Activated CD4-positive, alpha-beta memory T cell treated with anti-CD3 and anti-CD28 coated beads, Interleukin-2, amount 10 ng/mL, durations not matched to agents 7 days and 5 days (primary cell): ENCODE measurements around the gene CASP2. TPM values are rescaled to one million over a fixed set of nuclear protein-coding genes. Genes with fewer than 3 reads are reported as not detected.

Experiments
- CTCF ChIA-PET: fragments of 350-600 bp; sonication (Branson Sonifier 250); formaldehyde crosslinking; loops from one replicate; lab custom pipeline; 2021; ENCODE audit warnings: antibody characterized with exemption, inconsistent platforms; lab: Charles Lee
- POLR2A ChIA-PET: fragments of 350-600 bp; sonication (Branson Sonifier 250); formaldehyde crosslinking; loops from one replicate; lab custom pipeline; 2021; ENCODE audit warnings: antibody characterized with exemption; lab: Charles Lee
- DNase-seq: peaks from one replicate; pipeline ENCODE4 v3.0.0-alpha.2; 2020
- H3K27ac Mint-ChIP-seq: one replicate; pipeline ENCODE4 v1.8.0; 2021; ENCODE audit warnings: mild to moderate bottlenecking, mixed read lengths
- H3K27me3 Mint-ChIP-seq: one replicate; pipeline ENCODE4 v1.8.0; 2021; ENCODE audit warnings: mixed read lengths
- H3K36me3 Mint-ChIP-seq: one replicate; pipeline ENCODE4 v1.8.0; 2021; ENCODE audit warnings: low read depth, mixed read lengths
- H3K4me1 Mint-ChIP-seq: one replicate; pipeline ENCODE4 v1.8.0; 2021; ENCODE audit warnings: mixed read lengths
- H3K4me3 Mint-ChIP-seq: one replicate; pipeline ENCODE4 v1.8.0; 2021; ENCODE audit warnings: mild to moderate bottlenecking, mixed read lengths
- H3K9me3 Mint-ChIP-seq: one replicate; pipeline ENCODE4 v1.8.0; 2021; ENCODE audit warnings: mixed read lengths
- total RNA-seq, 2 experiments: library from RNA; stranded (reverse); gene quantifications; one replicate each; pipeline ENCODE4 v1.2.3, GENCODE V29; 2021

The CASP2 gene
- total RNA-seq, 2 experiments from 2014 or later: 117 to 122 TPM

- Mint-ChIP-seq H3K4me3 (no peak overlapping the region), H3K27me3 (peaks cover 37% of the 10 kb centered on the region), H3K4me1 (peaks cover 9% of the 10 kb centered on the region), H3K36me3 (no peaks in the 10 kb centered on the region), H3K27ac (no peak overlapping the region), H3K9me3 (no peaks in the 10 kb centered on the region)
- CTCF ChIA-PET: interaction anchor here (1.2 kb wide), 1 partner anchor 74 kb away, joined by 4 read pairs; no protein-coding TSS in a partner anchor
- POLR2A ChIA-PET: no interaction called here
- DNase-seq: no peak
Observed at GRCh38 chr7:143341842-143342241, 53.7 kb downstream of the CASP2 start.

GRCh38 chr7:143343596-143343995, 55.4 kb downstream of the CASP2 start:
- H3K4me3 Mint-ChIP-seq: no peak overlapping the region
- H3K4me1 Mint-ChIP-seq: peaks cover 11% of the 10 kb centered on the region
- ChIA-PET CTCF (interaction anchor here (1.3 kb wide), 1 partner anchor 103 kb away, joined by 5 read pairs; no protein-coding TSS in a partner anchor), POLR2A (no interaction called here)
- no peaks in the 10 kb centered on the region for H3K9me3 Mint-ChIP-seq
- H3K36me3 Mint-ChIP-seq: no peaks in the 10 kb centered on the region
- no peak overlapping the region for H3K27ac Mint-ChIP-seq
- no peak for DNase-seq
- peaks cover 35% of the 10 kb centered on the region for H3K27me3 Mint-ChIP-seq

- ChIA-PET POLR2A (interaction anchor here (0.6 to 1.6 kb wide), 3 partner anchors 17 to 35 kb away, joined by 3 to 6 read pairs (median 3); no protein-coding TSS in a partner anchor), CTCF (interaction anchor here (0.6 to 2.2 kb wide), 30 partner anchors 10 to 1867 kb away, joined by 3 to 26 read pairs (median 5); partner anchors contain the start of genes EPHA1, FAM131B and GSTK1)
- no peak overlapping the region for H3K27ac Mint-ChIP-seq
- H3K4me1 Mint-ChIP-seq: peaks cover 11% of the 10 kb centered on the region
- H3K9me3 Mint-ChIP-seq: no peaks in the 10 kb centered on the region
- peaks cover 33% of the 10 kb centered on the region for H3K27me3 Mint-ChIP-seq
- no peaks in the 10 kb centered on the region for H3K36me3 Mint-ChIP-seq
- peak overlapping the region; percentile 59 for H3K4me3 Mint-ChIP-seq
- DNase-seq: peak; percentile 75
Observed at GRCh38 chr7:143345428-143345900, 57.3 kb downstream of the CASP2 start.

GRCh38 chr7:143346018-143346417, 57.9 kb downstream of the CASP2 start:
- Mint-ChIP-seq H3K36me3 (no peaks in the 10 kb centered on the region), H3K9me3 (no peaks in the 10 kb centered on the region), H3K4me3 (peak overlapping the region; percentile 59), H3K27me3 (peaks cover 33% of the 10 kb centered on the region), H3K27ac (no peak overlapping the region), H3K4me1 (peaks cover 11% of the 10 kb centered on the region)
- DNase-seq: no peak
- ChIA-PET CTCF (interaction anchor here (0.6 to 2.2 kb wide), 20 partner anchors 11 to 127 kb away, joined by 3 to 26 read pairs (median 5); partner anchors contain the start of genes EPHA1 and GSTK1), POLR2A (interaction anchor here (0.6 to 1.6 kb wide), 3 partner anchors 18 to 34 kb away, joined by 3 to 6 read pairs (median 3); no protein-coding TSS in a partner anchor)

- H3K27me3 Mint-ChIP-seq: peaks cover 32% of the 10 kb centered on the region
- ChIA-PET POLR2A (no interaction called here), CTCF (interaction anchor here (0.9 to 1.8 kb wide), 3 partner anchors 32 to 133 kb away, joined by 3 to 10 read pairs (median 6); no protein-coding TSS in a partner anchor)
- no peak for DNase-seq
- H3K27ac Mint-ChIP-seq: no peak overlapping the region
- no peak overlapping the region for H3K4me3 Mint-ChIP-seq
- no peaks in the 10 kb centered on the region for H3K36me3 Mint-ChIP-seq
- peaks cover 11% of the 10 kb centered on the region for H3K4me1 Mint-ChIP-seq
- no peaks in the 10 kb centered on the region for H3K9me3 Mint-ChIP-seq
Observed at GRCh38 chr7:143347950-143348349, 59.8 kb downstream of the CASP2 start.

GRCh38 chr7:143351060-143351459, 62.9 kb downstream of the CASP2 start:
- POLR2A ChIA-PET: no interaction called here

GRCh38 chr7:143351574-143351973, 63.4 kb downstream of the CASP2 start:
- ChIA-PET CTCF (no interaction called here), POLR2A (no interaction called here)
- DNase-seq: no peak
- Mint-ChIP-seq H3K4me3 (no peak overlapping the region), H3K4me1 (peaks cover 2% of the 10 kb centered on the region), H3K27me3 (peaks cover 21% of the 10 kb centered on the region), H3K9me3 (no peaks in the 10 kb centered on the region), H3K27ac (no peak overlapping the region), H3K36me3 (no peaks in the 10 kb centered on the region)

More at GRCh38 chr7:143351060-143351459, 62.9 kb downstream of the CASP2 start:
- Mint-ChIP-seq H3K9me3 (no peaks in the 10 kb centered on the region), H3K36me3 (no peaks in the 10 kb centered on the region), H3K4me1 (peaks cover 2% of the 10 kb centered on the region), H3K27ac (no peak overlapping the region), H3K27me3 (peaks cover 24% of the 10 kb centered on the region), H3K4me3 (no peak overlapping the region)
- CTCF ChIA-PET: no interaction called here
- no peak for DNase-seq

- CTCF ChIA-PET: no interaction called here
- H3K4me3 Mint-ChIP-seq: no peak overlapping the region
- peaks cover 14% of the 10 kb centered on the region for H3K27me3 Mint-ChIP-seq
- H3K27ac Mint-ChIP-seq: no peak overlapping the region
- H3K36me3 Mint-ChIP-seq: no peaks in the 10 kb centered on the region
- H3K4me1 Mint-ChIP-seq: no peaks in the 10 kb centered on the region
- no peaks in the 10 kb centered on the region for H3K9me3 Mint-ChIP-seq
- no peak for DNase-seq
- POLR2A ChIA-PET: no interaction called here
Observed at GRCh38 chr7:143352531-143353002, 64.4 kb downstream of the CASP2 start.

GRCh38 chr7:143354376-143354775, 66.2 kb downstream of the CASP2 start:
- DNase-seq: no peak
- ChIA-PET POLR2A (no interaction called here), CTCF (no interaction called here)
- Mint-ChIP-seq H3K4me3 (no peak overlapping the region), H3K4me1 (no peaks in the 10 kb centered on the region), H3K9me3 (no peaks in the 10 kb centered on the region), H3K36me3 (no peaks in the 10 kb centered on the region), H3K27ac (no peak overlapping the region), H3K27me3 (peaks cover 11% of the 10 kb centered on the region)

- POLR2A ChIA-PET: no interaction called here
- Mint-ChIP-seq H3K27ac (no peak overlapping the region), H3K4me1 (no peaks in the 10 kb centered on the region), H3K9me3 (no peaks in the 10 kb centered on the region), H3K27me3 (peaks cover 12% of the 10 kb centered on the region), H3K4me3 (no peak overlapping the region), H3K36me3 (no peaks in the 10 kb centered on the region)
- CTCF ChIA-PET: no interaction called here
- no peak for DNase-seq
Observed at GRCh38 chr7:143354965-143355364, 66.8 kb downstream of the CASP2 start.

GRCh38 chr7:143355450-143356385, 67.6 kb downstream of the CASP2 start:
- Mint-ChIP-seq H3K36me3 (no peaks in the 10 kb centered on the region), H3K4me3 (no peak overlapping the region), H3K4me1 (peaks cover 3% of the 10 kb centered on the region), H3K27ac (no peak overlapping the region), H3K9me3 (no peaks in the 10 kb centered on the region), H3K27me3 (peaks cover 19% of the 10 kb centered on the region)
- CTCF ChIA-PET: interaction anchor here (1.3 to 1.5 kb wide), 2 partner anchors 11 to 116 kb away, joined by 3 read pairs; no protein-coding TSS in a partner anchor
- DNase-seq: no peak
- POLR2A ChIA-PET: no interaction called here

GRCh38 chr7:143356414-143357050, 68.4 kb downstream of the CASP2 start:
- Mint-ChIP-seq H3K27me3 (peaks cover 26% of the 10 kb centered on the region), H3K27ac (no peak overlapping the region), H3K4me3 (no peak overlapping the region), H3K4me1 (peaks cover 3% of the 10 kb centered on the region), H3K9me3 (no peaks in the 10 kb centered on the region), H3K36me3 (no peaks in the 10 kb centered on the region)
- ChIA-PET POLR2A (no interaction called here), CTCF (interaction anchor here (1.3 to 1.5 kb wide), 2 partner anchors 11 to 116 kb away, joined by 3 read pairs; no protein-coding TSS in a partner anchor)
- no peak for DNase-seq
